ENCODE measurements around the gene SH3RF3.

The SH3RF3 gene

GRCh38 chr2:109383505-109384307, 254.7 kb downstream of the SH3RF3 start:
- no peak for DNase-seq

GRCh38 chr2:109384308-109385271, 255.6 kb downstream of the SH3RF3 start:
- no peak for DNase-seq

- no peak for DNase-seq
Observed at GRCh38 chr2:109385506-109385905, 256.5 kb downstream of the SH3RF3 start.

- DNase-seq: no peak
Observed at GRCh38 chr2:109386004-109386695, 257.1 kb downstream of the SH3RF3 start.

GRCh38 chr2:109387221-109387735, 258.3 kb downstream of the SH3RF3 start:
- DNase-seq: no peak

- DNase-seq: no peak
Observed at GRCh38 chr2:109387778-109388469, 258.9 kb downstream of the SH3RF3 start.

- no peak for DNase-seq
Observed at GRCh38 chr2:109391243-109391642, 262.2 kb downstream of the SH3RF3 start.

- DNase-seq: no peak
Observed at GRCh38 chr2:109392140-109392539, 263.1 kb downstream of the SH3RF3 start.

- no peak for DNase-seq
Observed at GRCh38 chr2:109392816-109393661, 264.0 kb downstream of the SH3RF3 start.

GRCh38 chr2:109393662-109393972, 264.6 kb downstream of the SH3RF3 start:
- DNase-seq: no peak

- DNase-seq: no peak
Observed at GRCh38 chr2:109395494-109396201, 266.6 kb downstream of the SH3RF3 start.

GRCh38 chr2:109396202-109397180, 267.5 kb downstream of the SH3RF3 start:
- DNase-seq: no peak

- no peak for DNase-seq
Observed at GRCh38 chr2:109397893-109398292, 268.9 kb downstream of the SH3RF3 start.

- DNase-seq: no peak
Observed at GRCh38 chr2:109398366-109399015, 269.5 kb downstream of the SH3RF3 start.

- DNase-seq: no peak
Observed at GRCh38 chr2:109399066-109399465, 270.1 kb downstream of the SH3RF3 start.

GRCh38 chr2:109400102-109400501, 271.1 kb downstream of the SH3RF3 start:
- DNase-seq: no peak

GRCh38 chr2:109401370-109401769, 272.4 kb downstream of the SH3RF3 start:
- no peak for DNase-seq

GRCh38 chr2:109402180-109402579, 273.2 kb downstream of the SH3RF3 start:
- no peak for DNase-seq

Measured in stimulated activated CD4-positive, alpha-beta T cell treated with anti-CD3 and anti-CD28 coated beads, Interleukin-2, amount 100 ng/mL, for 48 hours (primary cell).